ENCODE measurements around the gene AKAP13. TPM values are rescaled to one million over a fixed set of nuclear protein-coding genes. Genes with fewer than 3 reads are reported as not detected.

The AKAP13 gene
- polyA plus RNA-seq, 1 experiment, result 15.5 TPM

DNA sequence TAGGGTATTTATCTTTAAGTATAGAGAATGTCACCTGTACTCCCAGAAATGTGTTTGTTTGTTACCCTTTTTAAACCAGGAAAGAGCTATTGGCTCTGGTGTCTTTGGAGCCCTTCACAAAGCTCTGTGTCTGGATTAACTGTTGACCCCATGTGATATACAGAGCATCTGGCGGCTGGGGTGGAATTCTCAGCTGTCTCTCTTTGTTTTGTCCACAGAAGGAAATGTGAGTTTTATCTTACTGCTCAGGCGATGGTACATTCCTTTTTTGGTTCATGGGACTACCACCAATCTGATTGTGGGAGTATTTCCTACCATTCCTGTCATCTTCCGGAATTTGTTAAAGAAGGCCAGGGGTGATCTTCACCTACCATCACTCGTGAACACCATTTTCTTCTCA, 120.3 kb downstream of the AKAP13 start:
- TF ChIP-seq, protein P1, sequence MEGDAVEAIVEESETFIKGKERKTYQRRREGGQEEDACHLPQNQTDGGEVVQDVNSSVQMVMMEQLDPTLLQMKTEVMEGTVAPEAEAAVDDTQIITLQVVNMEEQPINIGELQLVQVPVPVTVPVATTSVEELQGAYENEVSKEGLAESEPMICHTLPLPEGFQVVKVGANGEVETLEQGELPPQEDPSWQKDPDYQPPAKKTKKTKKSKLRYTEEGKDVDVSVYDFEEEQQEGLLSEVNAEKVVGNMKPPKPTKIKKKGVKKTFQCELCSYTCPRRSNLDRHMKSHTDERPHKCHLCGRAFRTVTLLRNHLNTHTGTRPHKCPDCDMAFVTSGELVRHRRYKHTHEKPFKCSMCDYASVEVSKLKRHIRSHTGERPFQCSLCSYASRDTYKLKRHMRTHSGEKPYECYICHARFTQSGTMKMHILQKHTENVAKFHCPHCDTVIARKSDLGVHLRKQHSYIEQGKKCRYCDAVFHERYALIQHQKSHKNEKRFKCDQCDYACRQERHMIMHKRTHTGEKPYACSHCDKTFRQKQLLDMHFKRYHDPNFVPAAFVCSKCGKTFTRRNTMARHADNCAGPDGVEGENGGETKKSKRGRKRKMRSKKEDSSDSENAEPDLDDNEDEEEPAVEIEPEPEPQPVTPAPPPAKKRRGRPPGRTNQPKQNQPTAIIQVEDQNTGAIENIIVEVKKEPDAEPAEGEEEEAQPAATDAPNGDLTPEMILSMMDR (IDR thresholded peaks at IDR 0.05; ENCODE audit: low read depth, low read length), result no peak
- H3K9me3 ChIP-seq (ENCODE audit: control insufficient read depth, insufficient read depth, low read length), result no peaks in the 10 kb centered on the region
- POLR2A ChIA-PET, result no interaction called here
- no peaks in the 10 kb centered on the region for H3K27me3 ChIP-seq (ENCODE audit: control insufficient read depth, insufficient read depth, low read length)
- H3K27ac ChIP-seq (ENCODE audit: low read depth, low read length), result no peak overlapping the region
- DNase-seq (ENCODE audit: low read depth, low spot score), result no peak
- CTCF ChIA-PET, result interaction anchor here (0.5 to 1.9 kb wide), 4 partner anchors 9 to 270 kb away, joined by 3 to 6 read pairs (median 4); no protein-coding TSS in a partner anchor
- H3K4me3 ChIP-seq (ENCODE audit: low read depth, low read length), result no peak overlapping the region

DNA sequence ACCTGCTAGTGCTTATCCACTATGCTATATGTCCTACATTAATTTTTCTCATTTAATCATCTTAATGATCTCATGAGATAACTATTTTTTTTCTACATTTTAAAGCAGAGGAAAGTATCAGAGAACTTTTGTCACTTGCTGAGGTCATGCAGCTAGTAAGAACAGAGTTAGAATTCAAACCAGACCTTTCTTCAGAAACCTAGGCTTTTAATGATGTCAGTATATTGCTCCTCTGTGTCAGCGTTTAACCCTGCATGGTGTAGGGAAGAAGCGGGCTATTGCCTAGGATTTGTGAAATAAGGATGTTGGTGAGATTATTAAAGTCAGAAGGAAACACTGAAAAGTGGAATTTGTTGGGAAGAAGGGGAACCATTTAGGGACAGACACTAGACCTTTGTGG, 121.2 kb downstream of the AKAP13 start:
- Histone ChIP-seq H3K27me3 (ENCODE audit: control insufficient read depth, insufficient read depth, low read length) (no peaks in the 10 kb centered on the region), H3K9me3 (ENCODE audit: control insufficient read depth, insufficient read depth, low read length) (no peaks in the 10 kb centered on the region), H3K4me3 (ENCODE audit: low read depth, low read length) (no peak overlapping the region), H3K27ac (ENCODE audit: low read depth, low read length) (no peak overlapping the region)
- TF ChIP-seq, protein P1 (IDR thresholded peaks at IDR 0.05; ENCODE audit: low read depth, low read length), result no peak
- ChIA-PET POLR2A (no interaction called here), CTCF (interaction anchor here (1.1 kb wide), 1 partner anchor 88 kb away, joined by 3 read pairs; no protein-coding TSS in a partner anchor)
- no peak for DNase-seq (ENCODE audit: low read depth, low spot score)

DNA sequence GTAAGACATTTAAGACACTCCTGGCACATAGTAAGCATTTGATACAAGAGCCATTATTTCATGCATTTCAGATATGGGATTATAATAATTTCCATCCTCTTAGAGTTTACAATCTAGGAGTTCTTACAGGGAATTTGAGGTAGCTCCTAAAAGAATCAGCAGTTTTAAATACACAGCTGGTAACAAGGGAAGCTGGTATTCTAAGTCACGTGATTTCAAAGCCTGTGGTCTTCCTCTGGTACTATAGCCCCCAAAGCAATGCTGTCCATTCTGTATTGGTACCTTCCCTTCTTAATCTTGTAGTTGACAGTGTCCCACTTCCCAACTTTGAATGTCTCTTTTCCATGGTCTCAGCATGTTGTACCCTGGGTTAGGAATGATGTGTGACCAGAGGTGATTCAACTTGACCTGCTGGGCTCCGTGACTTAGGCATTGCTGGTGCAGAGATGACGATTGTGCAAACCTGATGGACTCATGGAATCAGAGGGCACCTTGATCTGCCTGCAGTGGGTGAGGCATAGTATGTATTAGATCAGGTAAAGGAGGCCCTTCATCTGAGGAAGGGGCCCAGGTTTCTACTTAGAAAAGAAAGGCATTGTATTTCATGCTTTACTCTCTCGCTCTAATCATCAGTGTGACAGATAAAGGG, 122.9 kb downstream of the AKAP13 start:
- no peaks in the 10 kb centered on the region for H3K27me3 ChIP-seq (ENCODE audit: control insufficient read depth, insufficient read depth, low read length)
- ChIA-PET POLR2A (no interaction called here), CTCF (interaction anchor here (1.1 to 4.3 kb wide), 5 partner anchors 9 to 207 kb away, joined by 4 to 45 read pairs (median 17); no protein-coding TSS in a partner anchor)
- H3K27ac ChIP-seq (ENCODE audit: low read depth, low read length), result no peak overlapping the region
- no peaks in the 10 kb centered on the region for H3K9me3 ChIP-seq (ENCODE audit: control insufficient read depth, insufficient read depth, low read length)
- no peak overlapping the region for H3K4me3 ChIP-seq (ENCODE audit: low read depth, low read length)
- TF ChIP-seq, protein P1 (IDR thresholded peaks at IDR 0.05; ENCODE audit: low read depth, low read length), result no peak
- DNase-seq (ENCODE audit: low read depth, low spot score), result no peak

DNA sequence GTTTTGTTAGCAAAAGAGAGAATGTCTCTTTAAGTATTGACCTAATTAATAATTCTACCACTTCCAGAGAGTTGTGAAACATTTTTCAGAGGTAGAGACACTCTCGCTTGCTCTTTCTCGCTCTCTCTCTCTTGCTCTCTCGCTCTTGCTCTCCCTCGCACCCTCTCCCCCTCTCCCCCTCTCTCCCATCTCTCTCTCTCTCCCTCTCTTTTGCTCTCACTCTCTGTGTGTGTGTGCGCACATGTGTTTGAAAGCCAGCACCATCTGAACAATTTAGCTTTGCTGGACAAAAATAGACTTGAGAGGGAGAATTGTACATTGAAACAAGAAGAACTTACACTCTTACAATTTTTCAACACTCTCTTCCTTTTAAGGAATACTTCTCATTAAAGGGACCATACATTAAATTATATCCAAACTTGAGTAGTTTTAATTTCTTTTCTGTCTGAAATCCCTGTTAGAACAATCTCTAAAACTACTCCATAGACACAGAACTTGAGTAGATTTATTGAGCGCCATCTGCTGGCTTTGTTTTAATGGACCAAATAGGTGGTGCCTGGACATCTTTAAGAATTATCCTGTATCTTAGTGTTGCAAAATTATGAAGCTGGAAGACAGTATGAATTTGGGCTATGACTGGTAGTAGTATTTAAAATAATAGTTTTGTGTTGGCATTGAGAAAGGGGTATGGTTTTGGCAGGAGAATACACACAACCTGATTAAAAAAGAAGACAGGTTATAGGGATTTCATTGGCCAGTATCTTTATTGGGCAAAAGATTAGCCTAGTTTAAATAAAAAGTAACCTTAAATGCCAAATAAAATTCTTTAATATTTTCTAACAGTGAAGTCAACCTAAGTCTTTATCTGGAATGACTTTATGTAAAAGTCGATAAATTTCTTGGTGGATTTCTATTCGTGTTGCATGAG, 124.6 kb downstream of the AKAP13 start:
- no peaks in the 10 kb centered on the region for H3K27me3 ChIP-seq (ENCODE audit: control insufficient read depth, insufficient read depth, low read length)
- peak; percentile 24 for DNase-seq (ENCODE audit: low read depth, low spot score)
- TF ChIP-seq, protein P1 (IDR thresholded peaks at IDR 0.05; ENCODE audit: low read depth, low read length), result peak; percentile 68
- no peaks in the 10 kb centered on the region for H3K9me3 ChIP-seq (ENCODE audit: control insufficient read depth, insufficient read depth, low read length)
- ChIA-PET CTCF (interaction anchor here (0.6 to 4.3 kb wide), 43 partner anchors 8 to 326 kb away, joined by 3 to 45 read pairs (median 4); no protein-coding TSS in a partner anchor), POLR2A (interaction anchor here (0.9 kb wide), 1 partner anchor 93 kb away, joined by 5 read pairs; no protein-coding TSS in a partner anchor)
- no peak overlapping the region for H3K4me3 ChIP-seq (ENCODE audit: low read depth, low read length)
- H3K27ac ChIP-seq (ENCODE audit: low read depth, low read length), result no peak overlapping the region

All from AG04450 (cell line).